ACC112 (cell line): ENCODE data around the gene SPRR2F.
"Not testable (repeated sequence)": the region's sequence is repeated elsewhere in the genome, so short reads cannot be mapped to it uniquely, and the experiment has no call there.

Experiments
- H2AFZ ChIP-seq: fragments of 200-600 bp; sonication (generic); one replicate; pipeline ENCODE4 v1.6.0; 2017; ENCODE audit warnings: antibody characterized with exemption, low read length; ENCODE audit not compliant: unreplicated experiment
- H3K27ac ChIP-seq: fragments of 200-600 bp; sonication (generic); 2 replicates; pipeline ENCODE4 v1.5.1; 2014; ENCODE audit warnings: low read depth, mild to moderate bottlenecking, antibody characterized with exemption, low read length, moderate library complexity
- H3K27me3 ChIP-seq: fragments of 200-600 bp; sonication (generic); 2 replicates; pipeline ENCODE4 v1.6.1; 2014; ENCODE audit warnings: mild to moderate bottlenecking, antibody characterized with exemption, low read length, moderate library complexity, mixed read lengths; ENCODE audit not compliant: insufficient read depth
- H3K36me3 ChIP-seq: fragments of 200-600 bp; sonication (generic); 2 replicates; pipeline ENCODE4 v1.6.1; 2016; ENCODE audit warnings: mild to moderate bottlenecking, antibody characterized with exemption, low read length, moderate library complexity, mixed read lengths; ENCODE audit not compliant: insufficient read depth
- H3K4me1 ChIP-seq: fragments of 200-600 bp; sonication (generic); one replicate; pipeline ENCODE4 v1.6.1; 2016; ENCODE audit warnings: low read length, mixed read lengths; ENCODE audit not compliant: insufficient read depth, unreplicated experiment, control insufficient read depth
- H3K4me3 ChIP-seq: fragments of 200-600 bp; sonication (generic); 2 replicates; pipeline ENCODE4 v1.5.1; 2014; ENCODE audit warnings: mild to moderate bottlenecking, low read depth, low read length
- H3K79me2 ChIP-seq: fragments of 200-600 bp; sonication (generic); one replicate; pipeline ENCODE4 v1.6.0; 2016; ENCODE audit warnings: low read length; ENCODE audit not compliant: control insufficient read depth, unreplicated experiment, insufficient read depth

Gene SPRR2F

GRCh38 chr1:153113416-153113815 lies at the start of gene SPRR2F:
SPRR2F (minus strand) TSS chr1:153113516; CDS start chr1:153112733, 783 bp downstream.
- H3K4me3 ChIP-seq = no peak within 1 kb of the TSS
- no peaks in the 10 kb centered on the region for H3K36me3 ChIP-seq
- no peak within 1 kb of the TSS for H2AFZ ChIP-seq

GRCh38 chr1:153155541-153155940 lies 42.2 kb upstream of the SPRR2F start:
- no peaks in the 10 kb centered on the region for H3K27me3 ChIP-seq
- H3K27ac ChIP-seq = no peak overlapping the region
- H3K4me3 ChIP-seq = no peak overlapping the region
- no peaks in the 10 kb centered on the region for H3K36me3 ChIP-seq
- H3K79me2 ChIP-seq = no peaks in the 10 kb centered on the region
- no peak overlapping the region for H2AFZ ChIP-seq
- H3K4me1 ChIP-seq = no peaks in the 10 kb centered on the region

More at GRCh38 chr1:153113416-153113815, at the start of gene SPRR2F:
- no peaks in the 10 kb centered on the region for H3K27me3 ChIP-seq
- no peaks in the 10 kb centered on the region for H3K79me2 ChIP-seq
- no peak within 1 kb of the TSS for H3K27ac ChIP-seq
- H3K4me1 ChIP-seq = no peaks in the 10 kb centered on the region

- Histone ChIP-seq H3K27me3 (no peaks in the 10 kb centered on the region), H3K27ac (no peak overlapping the region), H3K4me3 (no peak overlapping the region), H2AFZ (no peak overlapping the region), H3K4me1 (no peaks in the 10 kb centered on the region), H3K79me2 (no peaks in the 10 kb centered on the region), H3K36me3 (no peaks in the 10 kb centered on the region)
Observed at GRCh38 chr1:153152481-153152880, 39.2 kb upstream of the SPRR2F start.

- Histone ChIP-seq H3K36me3 (no peaks in the 10 kb centered on the region), H3K4me3 (no peak within 1 kb of the TSS), H2AFZ (no peak within 1 kb of the TSS), H3K27ac (no peak within 1 kb of the TSS), H3K27me3 (no peaks in the 10 kb centered on the region), H3K79me2 (no peaks in the 10 kb centered on the region), H3K4me1 (no peaks in the 10 kb centered on the region)
Observed at GRCh38 chr1:153150846-153151245, 37.5 kb upstream of the SPRR2F start, which contains the start of gene SPRR2G. SPRR2G (minus strand) TSS chr1:153150890; CDS start chr1:153150110, 780 bp downstream.

- H3K79me2 ChIP-seq = no peaks in the 10 kb centered on the region
- H2AFZ ChIP-seq = no peak overlapping the region
- H3K4me1 ChIP-seq = no peaks in the 10 kb centered on the region
- no peak overlapping the region for H3K27ac ChIP-seq
- H3K27me3 ChIP-seq = no peaks in the 10 kb centered on the region
- H3K36me3 ChIP-seq = no peaks in the 10 kb centered on the region
- no peak overlapping the region for H3K4me3 ChIP-seq
Observed at GRCh38 chr1:153141377-153141776, 28.1 kb upstream of the SPRR2F start.

- no peaks in the 10 kb centered on the region for H3K27me3 ChIP-seq
- H3K4me3 ChIP-seq = no peak overlapping the region
- no peak overlapping the region for H3K27ac ChIP-seq
- H3K79me2 ChIP-seq = no peaks in the 10 kb centered on the region
- no peaks in the 10 kb centered on the region for H3K36me3 ChIP-seq
- no peaks in the 10 kb centered on the region for H3K4me1 ChIP-seq
- H2AFZ ChIP-seq = no peak overlapping the region
Observed at GRCh38 chr1:153140484-153140883, 27.2 kb upstream of the SPRR2F start.

- Histone ChIP-seq H3K4me3 (no peak overlapping the region), H3K27me3 (no peaks in the 10 kb centered on the region), H3K36me3 (no peaks in the 10 kb centered on the region), H3K79me2 (no peaks in the 10 kb centered on the region), H3K27ac (no peak overlapping the region), H2AFZ (no peak overlapping the region), H3K4me1 (no peaks in the 10 kb centered on the region)
Observed at GRCh38 chr1:153133743-153134142, 20.4 kb upstream of the SPRR2F start.

GRCh38 chr1:153133267-153133666 lies 20.0 kb upstream of the SPRR2F start:
- no peak overlapping the region for H3K27ac ChIP-seq
- H3K4me1 ChIP-seq = no peaks in the 10 kb centered on the region
- H3K79me2 ChIP-seq = no peaks in the 10 kb centered on the region
- H3K27me3 ChIP-seq = no peaks in the 10 kb centered on the region
- H3K36me3 ChIP-seq = no peaks in the 10 kb centered on the region
- no peak overlapping the region for H2AFZ ChIP-seq
- H3K4me3 ChIP-seq = no peak overlapping the region

- not testable (repeated sequence) for H3K27ac ChIP-seq, H3K4me1 ChIP-seq, H2AFZ ChIP-seq, H3K36me3 ChIP-seq, H3K79me2 ChIP-seq, H3K27me3 ChIP-seq, H3K4me3 ChIP-seq
Observed at GRCh38 chr1:153128688-153129087, 15.4 kb upstream of the SPRR2F start.

- H3K27me3 ChIP-seq = no peaks in the 10 kb centered on the region
- no peak overlapping the region for H3K27ac ChIP-seq
- no peak overlapping the region for H2AFZ ChIP-seq
- no peak overlapping the region for H3K4me3 ChIP-seq
- H3K36me3 ChIP-seq = no peaks in the 10 kb centered on the region
- no peaks in the 10 kb centered on the region for H3K79me2 ChIP-seq
- no peaks in the 10 kb centered on the region for H3K4me1 ChIP-seq
Observed at GRCh38 chr1:153127296-153127695, 14.0 kb upstream of the SPRR2F start.

GRCh38 chr1:153125536-153125935 lies 12.2 kb upstream of the SPRR2F start:
- Histone ChIP-seq H3K4me3 (no peak overlapping the region), H3K27me3 (no peaks in the 10 kb centered on the region), H2AFZ (no peak overlapping the region), H3K4me1 (no peaks in the 10 kb centered on the region), H3K36me3 (no peaks in the 10 kb centered on the region), H3K79me2 (no peaks in the 10 kb centered on the region), H3K27ac (no peak overlapping the region)
